GM12873 (cell line): ENCODE data around the gene ZNF660.

Experiments
- TF ChIP-seq, protein P1 (sequence below): IDR thresholded peaks from 2 replicates; pipeline ENCODE4 v1.5.1; 2012; ENCODE audit warnings: low read depth, mild to moderate bottlenecking, moderate library complexity, low read length, control low read depth; ENCODE audit not compliant: insufficient read depth; ENCODE audit errors: missing control alignments

The ZNF660 gene

GRCh38 chr3:44628716-44629115 is 44.0 kb downstream of the ZNF660 start:
- TF ChIP-seq, protein P1, sequence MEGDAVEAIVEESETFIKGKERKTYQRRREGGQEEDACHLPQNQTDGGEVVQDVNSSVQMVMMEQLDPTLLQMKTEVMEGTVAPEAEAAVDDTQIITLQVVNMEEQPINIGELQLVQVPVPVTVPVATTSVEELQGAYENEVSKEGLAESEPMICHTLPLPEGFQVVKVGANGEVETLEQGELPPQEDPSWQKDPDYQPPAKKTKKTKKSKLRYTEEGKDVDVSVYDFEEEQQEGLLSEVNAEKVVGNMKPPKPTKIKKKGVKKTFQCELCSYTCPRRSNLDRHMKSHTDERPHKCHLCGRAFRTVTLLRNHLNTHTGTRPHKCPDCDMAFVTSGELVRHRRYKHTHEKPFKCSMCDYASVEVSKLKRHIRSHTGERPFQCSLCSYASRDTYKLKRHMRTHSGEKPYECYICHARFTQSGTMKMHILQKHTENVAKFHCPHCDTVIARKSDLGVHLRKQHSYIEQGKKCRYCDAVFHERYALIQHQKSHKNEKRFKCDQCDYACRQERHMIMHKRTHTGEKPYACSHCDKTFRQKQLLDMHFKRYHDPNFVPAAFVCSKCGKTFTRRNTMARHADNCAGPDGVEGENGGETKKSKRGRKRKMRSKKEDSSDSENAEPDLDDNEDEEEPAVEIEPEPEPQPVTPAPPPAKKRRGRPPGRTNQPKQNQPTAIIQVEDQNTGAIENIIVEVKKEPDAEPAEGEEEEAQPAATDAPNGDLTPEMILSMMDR = no peak

- TF ChIP-seq, protein P1 = no peak
Measured at GRCh38 chr3:44632193-44632592, 47.4 kb downstream of the ZNF660 start.

- TF ChIP-seq, protein P1 = no peak
Measured at GRCh38 chr3:44642337-44642736, 57.6 kb downstream of the ZNF660 start.

GRCh38 chr3:44643024-44643423 is 58.3 kb downstream of the ZNF660 start:
- TF ChIP-seq, protein P1 = no peak

GRCh38 chr3:44647771-44648170 is 63.0 kb downstream of the ZNF660 start:
- TF ChIP-seq, protein P1 = no peak

- TF ChIP-seq, protein P1 = no peak
Measured at GRCh38 chr3:44648564-44649229, 63.9 kb downstream of the ZNF660 start, which contains the start of gene ZNF35. TSS of gene ZNF35 (plus strand) at chr3:44648732. CDS start at chr3:44651068, 2,336 bp downstream.
